GM21423 (cell line): ENCODE data around the gene ZBTB7A.

Experiments
- ATAC-seq: cut with Tn5 transposase; IDR thresholded peaks from one replicate; pipeline ENCODE4 v1.9.1; 2021; ENCODE audit warnings: mild to moderate bottlenecking, moderate library complexity; ENCODE audit not compliant: unreplicated experiment

Gene ZBTB7A

DNA sequence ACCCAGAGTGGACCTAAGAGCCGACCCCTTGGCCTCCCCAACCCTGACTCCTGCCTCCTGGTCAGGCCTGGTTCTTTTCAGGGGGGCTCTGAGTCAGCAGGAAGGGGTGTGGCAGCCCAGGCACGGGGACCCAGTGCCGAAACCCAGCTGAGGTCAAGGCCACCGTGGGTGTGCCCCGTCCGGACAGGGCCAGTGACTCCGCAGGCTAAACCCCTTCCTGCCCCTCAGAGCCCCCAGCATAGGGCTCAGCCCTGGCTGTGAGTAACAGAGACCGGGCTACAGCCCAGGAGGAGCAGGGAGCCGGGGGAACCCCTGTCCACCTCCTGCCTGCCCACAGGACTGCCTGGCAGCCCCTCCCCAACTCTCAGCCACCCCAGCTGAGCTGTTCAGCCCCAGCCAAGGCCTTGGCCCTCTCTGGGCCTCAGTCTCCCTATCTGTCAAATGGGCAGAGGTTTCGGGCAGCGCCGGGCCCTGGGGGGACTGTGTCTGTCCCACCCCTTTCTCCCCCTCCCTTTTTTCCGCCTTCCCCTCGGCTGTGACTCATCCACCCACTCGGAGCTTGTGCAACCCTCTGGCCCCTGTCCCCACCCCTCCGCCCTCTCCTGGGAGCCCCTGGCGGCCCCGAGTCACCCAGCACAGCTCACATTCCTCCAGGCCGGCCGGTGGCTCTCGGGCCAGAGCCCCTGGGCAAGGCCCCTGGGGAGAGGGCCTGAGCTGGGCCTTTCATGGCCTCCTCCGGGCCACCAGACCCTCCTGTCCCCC, 8.6 kb downstream of the ZBTB7A start:
- ATAC-seq, result no peak

DNA sequence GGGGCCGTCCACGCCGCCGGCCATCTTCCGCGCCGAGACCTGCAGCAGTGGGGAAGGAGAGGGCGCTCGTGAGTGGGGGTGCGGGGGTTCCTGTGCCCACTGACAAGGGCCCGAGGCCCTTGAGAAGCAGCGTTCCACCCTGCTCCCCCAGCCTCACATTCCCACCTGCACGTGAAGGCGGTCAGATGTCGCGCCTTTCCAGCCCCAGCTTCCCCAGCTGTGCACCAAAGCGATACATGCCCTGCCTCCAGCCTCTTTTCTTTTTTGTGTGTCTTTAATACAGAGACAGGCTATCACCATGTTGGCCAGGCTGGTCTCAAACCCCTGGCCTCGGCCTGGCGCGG, 11.5 kb downstream of the ZBTB7A start:
- no peak for ATAC-seq

DNA sequence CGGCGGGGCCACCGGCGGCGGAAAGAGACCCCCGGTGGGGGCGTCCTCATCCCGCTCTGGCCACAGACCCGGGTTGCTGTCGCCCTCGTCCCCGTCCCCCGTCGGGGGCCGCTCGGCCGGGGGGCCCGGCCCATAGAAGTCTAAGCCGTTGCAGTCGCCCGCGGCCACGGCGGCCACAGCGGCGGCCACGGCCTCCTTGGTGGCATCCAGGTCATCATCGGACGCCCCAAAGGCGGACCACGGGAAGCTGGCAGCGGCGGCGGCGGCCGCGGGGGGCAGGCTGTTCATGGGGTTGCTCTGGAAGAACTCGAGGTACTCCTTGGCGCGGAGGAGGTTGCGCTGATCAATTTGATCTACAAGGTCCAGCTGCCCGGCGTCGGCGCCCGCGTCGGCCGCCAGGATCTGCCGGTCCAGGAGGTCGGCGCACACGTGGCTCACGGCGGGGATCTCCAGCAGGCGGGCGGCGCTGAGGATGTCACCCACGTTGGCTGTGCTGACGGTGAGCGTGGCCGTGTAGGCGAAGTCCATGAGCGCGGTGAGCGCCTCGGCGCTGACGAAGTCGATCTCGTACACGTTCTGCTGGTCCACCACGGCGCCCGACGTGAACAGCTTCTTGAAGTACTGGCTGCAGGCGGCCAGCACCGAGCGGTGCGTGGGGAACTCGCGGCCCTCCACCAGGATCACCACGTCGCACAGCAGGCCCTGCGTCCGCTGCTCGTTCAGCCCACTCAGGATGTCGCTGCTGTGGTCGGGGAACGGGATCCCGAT, 12.1 kb downstream of the ZBTB7A start:
- no peak for ATAC-seq

DNA sequence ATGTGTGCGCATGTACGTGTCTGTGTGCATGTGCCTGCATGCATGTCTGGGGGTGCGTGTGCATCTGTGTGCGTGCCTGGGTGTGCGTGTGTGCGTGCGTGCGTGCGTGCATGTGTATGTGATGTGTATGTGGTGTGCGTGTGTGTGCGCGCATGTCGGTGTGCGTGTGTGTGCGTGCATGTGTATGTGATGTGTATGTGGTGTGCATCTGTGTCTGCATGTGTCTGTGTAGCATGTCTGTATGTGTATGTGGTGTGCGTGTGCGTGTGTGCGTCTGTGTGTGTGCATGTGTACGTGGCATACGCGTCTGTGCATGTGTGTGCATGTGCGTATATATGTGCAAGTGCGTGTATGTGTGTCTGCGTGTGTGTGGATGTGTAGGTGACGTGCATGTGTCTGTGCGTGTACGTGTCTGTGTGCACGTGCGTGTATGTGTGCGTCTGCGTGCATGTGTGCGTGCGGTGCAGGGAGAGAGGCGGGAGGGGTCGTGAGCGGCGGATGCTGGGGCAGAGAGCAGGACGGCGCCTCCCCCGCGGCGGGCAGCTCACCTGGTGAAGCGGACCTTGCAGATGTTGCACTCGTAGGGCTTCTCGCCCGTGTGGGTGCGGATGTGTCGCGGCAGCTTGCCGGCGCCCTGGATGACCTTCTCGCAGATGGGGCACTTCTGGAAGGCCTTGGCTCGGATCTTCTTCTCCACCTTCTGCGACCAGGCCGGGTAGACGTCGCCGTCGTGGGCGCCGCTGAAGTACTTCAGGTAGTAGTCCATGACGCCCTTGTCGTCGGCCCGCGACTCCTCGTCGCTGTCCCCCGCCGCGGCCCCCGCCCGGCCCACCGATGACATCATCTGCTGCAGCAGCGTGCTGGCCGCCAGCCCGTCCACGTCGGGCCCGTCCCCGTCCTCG, 13.0 kb downstream of the ZBTB7A start:
- ATAC-seq, result no peak

DNA sequence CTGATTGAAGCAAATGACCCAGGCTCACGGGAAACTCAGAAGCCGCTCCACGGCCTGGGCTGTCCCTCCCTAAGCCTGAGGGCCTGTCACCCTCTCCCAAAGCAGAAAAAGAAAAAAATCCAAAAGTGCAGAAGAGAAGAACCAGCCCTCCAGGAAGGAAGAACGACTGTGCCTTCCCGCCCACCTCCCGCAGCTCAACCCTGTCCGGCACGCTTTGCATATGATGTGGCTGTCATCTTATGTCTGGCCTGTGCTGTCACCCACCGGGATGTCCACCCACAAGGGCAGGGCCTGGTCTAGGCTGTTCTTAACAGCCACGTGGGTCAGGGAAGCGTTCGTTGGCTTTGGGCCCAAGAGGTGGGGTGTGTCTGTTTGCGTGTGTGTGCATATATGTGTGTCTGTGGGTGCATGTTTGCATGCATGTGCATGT, 13.7 kb downstream of the ZBTB7A start:
- no peak for ATAC-seq

DNA sequence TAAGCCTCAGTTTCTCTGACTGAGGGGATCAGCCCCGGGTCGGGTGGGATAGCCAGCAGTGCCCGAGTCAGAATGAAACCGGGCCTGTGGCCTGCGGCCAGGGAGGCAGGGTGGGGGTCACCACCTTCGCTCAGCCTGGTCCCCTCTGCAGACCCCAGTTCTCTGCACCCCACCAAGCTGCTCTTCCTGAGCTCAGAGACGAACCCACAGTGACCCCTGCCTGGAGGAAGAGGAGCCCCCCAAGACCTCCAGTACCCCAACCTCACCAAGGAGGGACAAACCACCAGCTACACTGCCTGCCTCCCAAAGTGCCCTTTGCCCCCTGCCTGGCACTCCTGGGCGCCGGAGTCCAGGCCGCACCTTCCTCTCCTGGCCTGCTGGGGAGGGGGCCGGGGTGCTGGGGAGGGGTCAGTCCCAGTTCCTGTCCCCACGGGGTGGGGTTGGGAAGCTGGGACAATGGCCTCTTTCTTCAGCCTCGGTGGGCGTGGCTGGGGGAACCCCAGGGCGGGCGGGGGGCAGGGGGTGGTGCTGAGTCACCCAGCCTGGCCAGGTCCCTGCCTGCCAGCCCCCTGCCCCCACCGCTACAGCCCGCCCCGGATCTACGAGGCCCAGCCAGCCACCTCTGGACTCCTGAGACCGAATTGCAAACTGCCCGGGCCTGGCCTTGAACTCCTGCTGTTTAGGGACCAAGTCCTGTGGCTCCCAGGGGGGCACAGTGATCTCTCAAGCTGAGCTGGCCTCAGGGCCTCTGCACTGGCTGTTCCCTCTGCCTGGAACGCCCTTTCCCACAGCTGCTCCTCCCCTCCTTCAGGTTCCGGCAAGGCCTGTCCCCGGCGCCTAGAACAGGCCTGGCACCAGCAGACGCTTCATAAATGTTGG, 14.3 kb downstream of the ZBTB7A start:
- ATAC-seq, result no peak

DNA sequence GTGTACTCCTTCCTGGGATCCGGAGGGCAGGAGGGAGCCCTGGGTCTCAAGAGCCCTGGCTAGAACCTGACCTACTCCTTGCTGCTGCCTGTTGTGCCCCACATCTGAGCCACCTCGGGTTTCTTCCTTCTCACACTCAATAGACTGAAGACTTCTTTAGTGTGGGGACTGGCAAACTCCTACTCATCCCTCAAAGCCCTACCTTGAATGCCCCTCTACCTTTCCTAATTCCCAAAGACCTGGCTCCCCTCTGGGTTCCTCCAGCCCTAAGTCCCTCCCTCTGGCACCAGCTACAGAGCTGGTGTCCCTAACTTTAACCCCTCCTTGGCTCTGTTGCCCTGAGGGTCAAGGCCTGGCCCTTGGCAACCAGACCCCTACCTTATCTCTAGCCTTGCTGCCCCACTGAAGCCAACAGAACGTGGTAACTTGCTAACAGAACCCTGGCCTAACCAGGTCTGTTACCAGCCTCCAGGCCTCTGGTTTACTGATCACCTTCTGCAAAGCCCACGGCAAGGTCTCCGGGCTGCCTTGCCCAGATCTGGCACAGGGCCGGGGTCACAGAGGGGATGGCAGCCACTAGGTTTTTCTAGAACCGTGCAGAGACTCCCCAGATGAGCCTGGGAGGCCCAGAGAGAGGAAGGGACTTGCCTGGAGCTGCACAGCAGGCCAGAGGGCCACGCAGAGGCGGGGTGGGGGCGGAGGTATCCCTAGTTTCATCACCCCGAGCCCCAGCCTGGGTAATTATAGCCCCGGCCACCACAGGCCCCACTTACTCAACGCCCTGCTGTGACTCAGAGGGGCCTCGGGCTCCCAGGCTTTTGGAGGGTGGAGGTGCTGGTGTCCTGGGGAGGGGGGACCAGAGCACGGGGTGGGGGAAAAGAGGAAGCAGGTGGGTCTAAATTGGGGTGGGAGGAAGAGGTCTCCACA, 15.3 kb downstream of the ZBTB7A start:
- ATAC-seq, result no peak

DNA sequence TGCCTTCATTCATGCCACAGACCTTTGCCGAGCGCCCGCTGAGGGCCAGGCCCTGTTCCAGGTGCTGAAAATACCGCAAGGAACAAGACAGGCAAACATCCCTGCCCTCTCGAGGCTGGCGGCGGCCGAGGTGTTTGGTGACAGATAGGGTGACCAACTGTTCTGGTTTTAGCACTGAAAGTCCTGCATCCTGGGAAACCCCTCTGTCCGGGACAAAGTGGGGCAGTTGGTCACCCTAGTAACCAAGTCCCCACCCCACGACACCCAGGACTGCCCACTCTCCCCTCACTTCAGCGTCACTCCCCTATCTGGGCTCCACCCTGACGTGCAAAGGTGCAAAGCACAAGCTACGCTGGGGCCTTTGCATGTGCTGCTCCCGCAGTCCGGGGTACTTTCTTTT, 17.3 kb downstream of the ZBTB7A start:
- ATAC-seq, result no peak

DNA sequence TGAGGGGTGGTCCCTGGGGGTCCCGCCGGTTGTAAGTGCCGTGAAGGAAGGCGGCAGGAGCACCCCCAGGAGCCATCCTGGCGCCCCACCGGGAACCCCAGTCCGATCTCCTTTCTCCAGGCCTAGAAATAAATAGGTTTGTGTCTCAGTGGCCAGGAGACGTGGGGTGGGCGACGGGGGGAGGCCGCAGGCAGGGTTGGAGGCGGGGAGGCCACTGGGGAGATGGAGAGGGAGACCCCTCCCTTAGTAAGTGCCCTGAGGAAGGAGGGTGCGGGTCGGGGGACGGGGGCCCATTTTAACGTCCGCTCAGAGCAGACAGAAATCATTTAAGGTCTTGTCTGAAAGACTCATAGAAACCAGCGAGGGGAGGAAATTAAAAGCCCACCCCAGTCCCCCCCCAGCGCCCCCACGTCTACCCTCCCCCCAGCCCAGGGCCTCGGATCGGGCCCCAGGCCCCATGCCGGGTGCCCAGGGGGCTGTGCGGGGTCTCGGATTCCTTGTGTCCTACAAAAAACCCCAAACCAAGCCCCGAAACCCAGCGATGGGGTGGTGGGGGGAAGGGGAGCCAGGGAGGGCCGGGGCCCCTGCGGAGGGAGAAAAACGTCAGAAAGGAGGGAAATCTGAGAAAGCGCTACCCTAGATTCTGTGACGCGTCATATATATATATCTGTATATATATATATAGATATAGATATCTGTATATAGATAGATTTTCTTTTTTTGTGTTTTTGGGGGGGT, 19.6 kb downstream of the ZBTB7A start:
- no peak for ATAC-seq

DNA sequence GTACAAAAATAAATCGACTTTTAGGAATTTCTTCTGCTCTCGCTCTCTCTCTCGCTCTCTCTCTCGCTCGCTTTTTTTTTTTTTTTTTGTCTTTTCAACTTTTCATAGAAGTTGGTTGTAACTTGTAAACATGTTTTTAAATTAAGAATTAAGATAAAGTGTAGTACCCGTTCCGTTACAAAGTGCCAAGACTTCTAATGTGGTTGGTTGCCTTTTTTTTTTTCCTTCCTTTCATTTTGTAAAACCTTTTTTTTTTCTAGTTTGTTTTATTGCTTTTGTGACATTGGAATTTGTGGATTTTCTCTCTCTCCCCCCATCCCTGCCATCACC, 20.4 kb downstream of the ZBTB7A start:
- ATAC-seq, result no peak

DNA sequence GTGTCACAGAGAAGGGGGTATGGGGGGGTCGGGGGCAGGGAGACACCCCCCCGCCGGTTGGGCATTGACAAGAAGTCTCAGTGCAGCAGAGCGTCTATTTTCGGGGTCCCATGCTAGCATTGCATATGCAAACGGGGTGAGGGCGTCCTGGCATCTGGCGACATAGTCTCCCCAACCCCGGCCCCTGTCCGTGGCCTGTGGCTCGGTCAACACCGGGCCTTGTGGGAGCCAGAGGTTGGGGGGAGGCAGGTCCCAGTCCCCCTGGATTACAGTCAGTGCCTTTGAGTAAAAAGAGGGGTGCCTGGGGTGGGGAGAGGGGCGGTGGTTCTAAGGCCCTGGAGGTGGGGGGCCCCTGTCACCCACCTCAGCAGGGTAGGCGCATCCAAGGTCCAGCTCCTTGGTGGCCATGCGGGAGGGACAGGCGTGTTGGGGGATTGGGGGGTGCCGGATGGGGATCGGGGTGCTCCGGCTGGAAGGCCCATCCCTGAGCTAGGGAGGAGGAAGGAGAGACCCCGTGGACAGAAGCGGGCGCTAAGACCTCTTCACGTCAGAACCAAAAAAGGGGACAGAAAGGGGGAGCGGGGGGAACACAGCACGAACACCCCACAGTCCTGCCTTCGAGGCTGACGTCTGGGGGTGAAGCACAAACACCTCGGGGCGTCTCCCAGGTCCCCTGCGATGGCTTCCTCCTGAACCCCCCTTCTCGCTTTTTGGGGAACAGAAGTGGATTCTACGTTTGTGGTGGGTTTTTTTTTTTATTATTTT, 20.9 kb downstream of the ZBTB7A start:
- no peak for ATAC-seq

DNA sequence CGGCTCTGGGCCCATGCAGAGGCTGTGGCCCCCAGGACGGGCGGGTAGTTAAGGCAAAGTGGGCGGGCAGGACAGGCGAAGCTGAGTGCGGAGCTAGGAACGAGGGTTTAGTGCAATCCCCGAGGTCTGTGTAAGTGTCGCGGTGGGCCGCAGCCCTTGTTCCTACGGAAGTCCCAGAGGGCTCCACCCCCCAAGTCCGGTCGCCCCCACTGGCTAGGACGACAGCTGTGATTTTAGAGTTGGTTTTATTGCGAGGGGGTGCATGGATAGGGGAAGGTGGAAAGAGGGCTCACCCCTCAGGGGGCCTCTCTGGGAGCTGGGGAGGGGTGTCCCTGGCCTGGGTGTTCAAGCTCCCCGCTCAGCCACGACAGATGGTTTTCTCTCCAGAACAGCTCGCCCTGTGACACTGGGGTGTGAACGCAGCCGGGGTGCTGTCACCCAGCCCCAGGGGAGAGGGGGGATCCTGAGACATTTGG, 21.7 kb downstream of the ZBTB7A start:
- ATAC-seq, result no peak

DNA sequence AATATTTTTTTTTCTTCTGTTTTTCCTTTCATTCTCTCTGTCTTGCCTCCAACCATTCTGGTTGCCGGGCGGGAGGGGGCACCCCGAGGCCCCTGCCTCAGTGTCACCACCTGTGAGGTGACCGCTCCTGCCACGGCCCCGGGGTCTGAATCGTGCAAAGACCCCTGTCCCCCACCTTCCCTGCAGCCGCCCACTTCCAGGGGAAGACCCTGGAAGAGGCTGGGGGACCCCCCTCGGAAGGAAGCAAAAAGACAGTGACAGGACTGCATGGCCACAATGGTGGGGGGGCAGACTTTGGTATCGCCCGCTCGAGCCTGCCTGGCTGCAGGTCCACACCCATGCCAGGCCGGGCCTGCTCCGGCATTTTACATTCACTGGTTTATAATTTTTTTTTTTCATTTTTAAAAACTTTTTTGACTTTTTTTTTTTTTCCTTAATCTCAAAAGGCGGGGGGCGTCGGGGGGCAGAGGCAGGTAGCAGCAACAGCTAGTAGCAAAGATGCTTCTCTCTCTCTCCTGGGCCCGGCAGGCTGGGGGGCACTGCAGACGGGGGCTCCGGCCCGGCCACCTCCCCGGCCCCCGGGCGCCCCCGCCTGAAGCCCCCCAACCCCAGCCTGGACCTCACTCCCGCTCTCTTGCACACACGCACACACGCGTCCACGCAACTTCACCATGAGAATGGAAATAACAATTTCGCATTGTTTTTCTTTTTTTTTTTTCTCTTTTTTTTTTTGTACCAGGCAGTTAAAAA, 22.6 kb downstream of the ZBTB7A start:
- no peak for ATAC-seq

DNA sequence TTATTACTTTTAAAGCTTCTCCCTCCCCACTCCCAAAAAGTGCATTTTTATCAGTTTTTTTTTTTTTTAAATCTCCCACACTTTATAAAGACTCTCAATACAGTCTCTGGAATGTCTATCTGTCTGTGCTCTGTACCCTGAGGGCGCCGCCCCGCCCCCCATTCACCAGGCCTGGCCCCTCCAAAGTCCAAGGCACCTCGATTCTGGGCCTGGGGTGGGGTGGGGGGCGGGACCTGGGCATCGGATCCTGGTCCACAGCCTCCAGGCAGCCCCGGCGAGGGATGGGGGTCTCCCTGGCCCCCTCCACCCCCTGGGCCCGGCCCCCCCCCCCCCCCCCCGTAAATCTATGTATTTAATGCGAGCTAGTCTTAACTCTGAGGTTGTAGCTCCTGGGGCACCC, 23.3 kb downstream of the ZBTB7A start:
- no peak for ATAC-seq

DNA sequence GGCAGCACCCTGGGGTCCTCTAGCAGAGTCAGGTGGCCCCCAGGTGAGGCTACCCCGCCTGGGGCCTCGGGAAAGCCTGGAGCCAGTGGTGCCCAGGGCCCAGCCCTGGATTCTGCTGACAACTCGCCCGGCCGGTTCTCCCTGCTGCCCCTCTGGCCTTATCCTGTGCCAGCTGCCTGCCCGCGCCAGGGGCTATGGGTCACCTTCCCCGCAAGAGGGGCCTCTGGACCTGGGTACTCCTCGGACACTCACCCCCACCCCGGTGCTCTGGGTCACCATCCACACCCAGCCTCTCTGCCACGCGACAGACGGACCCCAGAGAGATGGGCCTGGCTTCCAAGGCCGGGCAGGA, 24.0 kb downstream of the ZBTB7A start:
- ATAC-seq, result no peak

DNA sequence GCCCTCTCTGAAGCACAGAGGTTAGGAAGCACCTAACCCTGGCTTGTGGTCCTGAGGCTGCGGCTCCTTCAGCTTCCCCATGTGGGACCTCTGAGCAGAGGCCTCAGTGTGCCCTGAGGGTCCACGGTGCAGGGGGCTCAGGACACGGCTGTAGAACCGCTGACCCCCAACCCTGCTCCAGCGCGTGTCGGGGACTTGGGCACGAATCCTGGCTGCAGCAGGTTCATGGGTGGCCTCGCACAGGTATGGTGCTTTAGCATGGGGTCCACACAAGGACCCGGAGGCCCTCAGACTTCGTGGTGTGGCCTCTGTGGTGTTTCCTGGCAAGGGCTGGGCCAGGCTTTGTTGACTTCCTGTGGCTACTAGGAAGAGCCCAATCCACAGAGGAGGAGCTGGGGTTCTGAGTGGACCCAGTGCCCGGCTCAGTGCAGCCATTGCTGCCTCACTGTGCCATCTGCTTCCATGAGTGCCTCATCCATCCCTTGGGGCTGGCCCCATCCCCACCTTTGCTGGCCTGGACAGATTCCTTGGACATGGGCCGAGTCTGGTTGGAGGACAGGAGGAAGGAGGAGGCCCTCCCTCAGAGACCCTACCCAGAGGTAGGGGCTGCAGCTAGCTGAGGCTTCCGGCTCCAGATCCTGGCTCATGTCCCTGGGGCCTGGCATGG, 24.5 kb downstream of the ZBTB7A start:
- no peak for ATAC-seq
